GM03348 (cell line): ENCODE measurements around the gene TNC.
A peak's percentile ranks its signal among the peaks of the same experiment; 100 is the strongest.

ENCODE experiments used
- DNase-seq: peaks from one replicate; pipeline ENCODE4 v3.0.0; 2012; ENCODE audit warnings: low spot score

TNC gene

GRCh38 chr9:115103746-115104477, 14.0 kb downstream of the TNC start:
- DNase-seq = no peak

- DNase-seq = no peak
Measured at GRCh38 chr9:115099901-115100300, 18.1 kb downstream of the TNC start.

- peak; percentile 20 for DNase-seq
Measured at GRCh38 chr9:115098226-115098965, 19.6 kb downstream of the TNC start.

- DNase-seq = no peak
Measured at GRCh38 chr9:115093520-115093919, 24.4 kb downstream of the TNC start.

- DNase-seq = no peak
Measured at GRCh38 chr9:115090486-115090885, 27.5 kb downstream of the TNC start.

- DNase-seq = no peak
Measured at GRCh38 chr9:115088860-115089259, 29.1 kb downstream of the TNC start.

GRCh38 chr9:115086886-115087285, 31.1 kb downstream of the TNC start:
- no peak for DNase-seq

- DNase-seq = no peak
Measured at GRCh38 chr9:115086461-115086860, 31.5 kb downstream of the TNC start.

- no peak for DNase-seq
Measured at GRCh38 chr9:115085773-115086377, 32.1 kb downstream of the TNC start.

- DNase-seq = no peak
Measured at GRCh38 chr9:115084709-115085108, 33.2 kb downstream of the TNC start.

GRCh38 chr9:115084157-115084556, 33.8 kb downstream of the TNC start:
- no peak for DNase-seq

- DNase-seq = no peak
Measured at GRCh38 chr9:115080242-115080641, 37.7 kb downstream of the TNC start.

GRCh38 chr9:115079156-115079555, 38.8 kb downstream of the TNC start:
- no peak for DNase-seq

- no peak for DNase-seq
Measured at GRCh38 chr9:115073456-115073855, 44.5 kb downstream of the TNC start.

- no peak for DNase-seq
Measured at GRCh38 chr9:115071176-115071575, 46.8 kb downstream of the TNC start.

GRCh38 chr9:115069771-115070170, 48.2 kb downstream of the TNC start:
- no peak for DNase-seq

GRCh38 chr9:115069302-115069701, 48.7 kb downstream of the TNC start:
- no peak for DNase-seq

GRCh38 chr9:115068031-115068430, 49.9 kb downstream of the TNC start:
- DNase-seq = no peak

- DNase-seq = peak; percentile 81
Measured at GRCh38 chr9:115063058-115063845, 54.7 kb downstream of the TNC start.

- peak; percentile 81 for DNase-seq
Measured at GRCh38 chr9:115058684-115059315, 59.2 kb downstream of the TNC start.

- DNase-seq = no peak
Measured at GRCh38 chr9:115058175-115058574, 59.8 kb downstream of the TNC start.

- DNase-seq = peak; percentile 16
Measured at GRCh38 chr9:115057559-115057958, 60.4 kb downstream of the TNC start.
